Karpas-422 (cell line): ENCODE results near the gene MFSD2A. TPM values are rescaled to one million over a fixed set of nuclear protein-coding genes. Genes with fewer than 3 reads are reported as not detected.
A peak's percentile ranks its signal among the peaks of the same experiment; 100 is the strongest.
"Not testable (repeated sequence)": the region's sequence is repeated elsewhere in the genome, so short reads cannot be mapped to it uniquely, and the experiment has no call there.

Experiments used
- DNase-seq: peaks from one replicate; pipeline ENCODE4 v3.0.0-alpha.2; 2015
- H2AFZ ChIP-seq: fragments of 200-600 bp; sonication (generic); 2 replicates; pipeline ENCODE4 v1.6.1; 2014; ENCODE audit warnings: antibody characterized with exemption, low read length, mixed read lengths
- H3K27ac ChIP-seq: fragments of 200-600 bp; sonication (generic); 2 replicates; pipeline ENCODE4 v1.5.1; 2014; ENCODE audit warnings: mild to moderate bottlenecking, low read length, moderate library complexity
- H3K27me3 ChIP-seq: fragments of 200-600 bp; sonication (generic); 2 replicates; pipeline ENCODE4 v1.6.1; 2014; ENCODE audit warnings: low read length, mixed read lengths
- H3K36me3 ChIP-seq: fragments of 200-600 bp; sonication (generic); 2 replicates; pipeline ENCODE4 v1.6.1; 2014; ENCODE audit warnings: low read length, mixed read lengths; ENCODE audit not compliant: insufficient read depth
- H3K4me1 ChIP-seq: fragments of 200-600 bp; sonication (generic); 2 replicates; pipeline ENCODE4 v1.6.1; 2014; ENCODE audit warnings: mild to moderate bottlenecking, low read length, mixed read lengths
- H3K4me2 ChIP-seq: fragments of 200-600 bp; sonication (generic); 2 replicates; pipeline ENCODE4 v1.6.1; 2014; ENCODE audit warnings: low read length, low read depth, mild to moderate bottlenecking; ENCODE audit not compliant: poor library complexity, severe bottlenecking
- H3K4me3 ChIP-seq: fragments of 200-600 bp; sonication (generic); 2 replicates; pipeline ENCODE4 v1.5.1; 2014; ENCODE audit warnings: mild to moderate bottlenecking, antibody characterized with exemption, low read length, mixed read lengths
- H3K79me2 ChIP-seq: fragments of 200-600 bp; sonication (generic); 2 replicates; pipeline ENCODE4 v1.6.1; 2014; ENCODE audit warnings: mild to moderate bottlenecking, low read length, mixed read lengths
- H3K9ac ChIP-seq: fragments of 200-600 bp; sonication (generic); 2 replicates; pipeline ENCODE4 v1.6.0; 2014; ENCODE audit warnings: low read length
- H3K9me2 ChIP-seq: fragments of 200-600 bp; sonication (generic), shearing (Covaris generic); replicated peaks from 2 replicates; pipeline ENCODE4 v1.6.0; 2014; ENCODE audit warnings: mild to moderate bottlenecking, low read length, moderate library complexity; ENCODE audit not compliant: insufficient read depth
- H3K9me3 ChIP-seq: fragments of 300-700, 200-600 bp; sonication (generic); 2 replicates; pipeline ENCODE4 v1.6.1; 2014; ENCODE audit warnings: low read length, mixed read lengths
- H4K20me1 ChIP-seq: fragments of 200-600 bp; sonication (generic); 2 replicates; pipeline ENCODE4 v1.6.1; 2014; ENCODE audit warnings: mild to moderate bottlenecking, antibody characterized with exemption, low read length, low read depth; ENCODE audit not compliant: insufficient read depth
- total RNA-seq: library from RNA; depleted of rRNA; stranded (reverse); fragments of >200 nt; shearing (Covaris generic); gene quantifications from 2 replicates; pipeline ENCODE4 v1.2.3, GENCODE V29; 2014; ENCODE audit warnings: low replicate concordance

Gene MFSD2A
- total RNA-seq, 1 experiment from 2014 or later, result 20.8 TPM

DNA sequence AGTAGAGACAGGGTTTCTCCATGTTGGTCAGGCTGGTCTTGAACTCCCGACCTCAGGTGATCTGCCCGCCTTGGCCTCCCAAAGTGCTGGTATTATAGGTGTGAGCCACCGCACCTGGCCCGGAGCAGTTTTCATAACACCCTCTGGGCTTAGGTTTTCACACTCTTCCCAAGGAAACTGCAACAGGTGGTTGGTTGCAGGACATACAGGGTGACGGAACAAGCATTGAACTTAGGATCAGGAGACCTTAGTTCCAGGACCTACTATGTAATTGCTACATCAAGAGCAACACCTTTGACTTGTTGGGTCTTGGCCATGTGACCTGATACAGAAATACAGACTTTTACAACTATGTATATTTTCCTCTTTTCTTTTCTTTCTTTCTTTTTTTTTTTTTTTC, 37.9 kb downstream of the MFSD2A start:
- Histone ChIP-seq H3K27me3 (no peaks in the 10 kb centered on the region), H3K4me2 (no peak overlapping the region), H3K4me3 (no peak overlapping the region), H3K27ac (no peak overlapping the region), H3K79me2 (no peaks in the 10 kb centered on the region), H4K20me1 (no peaks in the 10 kb centered on the region), H3K9me2 (no peaks in the 10 kb centered on the region), H3K9me3 (no peaks in the 10 kb centered on the region), H3K9ac (no peak overlapping the region), H3K36me3 (no peaks in the 10 kb centered on the region), H2AFZ (no peak overlapping the region), H3K4me1 (peaks cover 14% of the 10 kb centered on the region)
- peak; percentile 35 for DNase-seq

DNA sequence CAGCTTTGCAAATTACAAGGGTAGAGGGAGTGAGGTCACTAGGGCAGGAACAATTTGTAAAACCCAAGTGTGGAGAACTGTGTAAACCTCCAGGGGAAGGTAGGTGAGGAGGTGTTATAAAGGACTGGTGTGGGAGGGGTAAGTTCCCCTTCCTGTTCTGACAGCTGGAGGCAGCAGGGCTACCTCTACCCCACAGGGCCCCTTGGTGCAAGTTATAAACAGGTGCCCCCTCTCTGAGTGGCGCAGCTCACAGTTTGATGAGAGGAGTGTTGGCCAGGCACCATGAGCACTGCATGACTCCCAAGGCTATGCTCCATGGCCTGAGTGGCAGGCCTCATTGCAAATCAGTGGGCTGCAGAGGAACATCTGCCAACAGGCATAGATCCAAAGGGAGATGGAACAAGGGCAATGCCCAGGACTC, 41.0 kb downstream of the MFSD2A start:
- DNase-seq, result peak; percentile 75
- Histone ChIP-seq H3K4me3 (no peak overlapping the region), H3K79me2 (no peaks in the 10 kb centered on the region), H3K27ac (no peak overlapping the region), H3K9me2 (no peaks in the 10 kb centered on the region), H3K27me3 (no peaks in the 10 kb centered on the region), H4K20me1 (no peaks in the 10 kb centered on the region), H3K9me3 (no peaks in the 10 kb centered on the region), H2AFZ (no peak overlapping the region), H3K36me3 (no peaks in the 10 kb centered on the region), H3K4me2 (peak overlapping the region; percentile 57), H3K9ac (no peak overlapping the region), H3K4me1 (peaks cover 14% of the 10 kb centered on the region)

DNA sequence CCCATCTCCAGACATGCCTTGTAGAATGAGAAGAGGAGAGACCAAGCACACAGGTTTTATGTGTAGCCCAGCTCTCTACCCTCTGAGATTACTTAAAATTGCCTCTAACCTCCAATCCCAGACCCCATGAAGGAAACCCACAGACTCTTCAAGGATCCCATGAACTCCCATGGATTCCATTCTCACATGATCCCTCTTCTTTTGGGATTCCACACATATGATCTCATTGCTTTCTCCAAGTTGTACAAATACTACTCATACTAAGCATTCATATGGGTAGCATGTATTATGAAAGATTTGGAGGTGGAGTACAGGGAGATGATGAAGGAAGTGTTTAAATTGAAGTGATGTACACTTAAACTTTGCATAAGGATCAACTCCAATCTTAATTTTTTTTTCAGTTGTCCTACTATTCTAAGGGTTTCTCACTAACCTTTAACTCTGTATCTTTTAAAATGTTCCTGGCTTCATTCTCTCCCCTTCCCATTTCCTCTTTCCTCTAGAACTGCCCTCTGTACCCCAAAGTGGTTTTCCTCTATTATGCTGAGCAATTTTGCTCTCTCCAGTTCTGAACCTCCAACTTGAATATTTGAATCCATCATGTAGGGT, 41.6 kb downstream of the MFSD2A start:
- Histone ChIP-seq H3K9ac (no peak overlapping the region), H3K27ac (no peak overlapping the region), H3K27me3 (no peaks in the 10 kb centered on the region), H3K4me2 (peak overlapping the region; percentile 57), H3K36me3 (no peaks in the 10 kb centered on the region), H3K9me2 (no peaks in the 10 kb centered on the region), H3K4me1 (peaks cover 14% of the 10 kb centered on the region), H3K79me2 (no peaks in the 10 kb centered on the region), H4K20me1 (no peaks in the 10 kb centered on the region), H2AFZ (no peak overlapping the region), H3K4me3 (no peak overlapping the region), H3K9me3 (no peaks in the 10 kb centered on the region)
- DNase-seq, result peak; percentile 40

DNA sequence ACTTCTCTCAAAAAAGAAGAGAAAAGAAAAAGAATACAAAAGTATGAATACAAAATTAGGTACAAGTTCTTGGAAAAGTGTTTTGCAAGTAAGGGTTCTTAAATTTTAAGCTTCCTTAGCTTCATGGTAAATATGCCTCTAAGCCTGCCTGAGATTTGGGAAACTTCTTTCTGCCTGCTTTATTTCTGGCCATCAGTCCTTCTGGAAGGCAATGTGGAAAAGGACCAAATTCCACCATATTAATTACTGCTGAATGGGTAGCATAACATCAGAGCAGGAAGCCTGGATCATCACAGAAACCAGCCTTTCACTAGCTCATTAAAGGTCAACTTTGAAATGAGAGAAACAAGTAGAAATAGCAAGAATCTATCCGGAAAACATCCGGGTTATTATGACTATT, 46.5 kb downstream of the MFSD2A start:
- Histone ChIP-seq H3K4me3 (no peak overlapping the region), H3K79me2 (no peaks in the 10 kb centered on the region), H3K27ac (no peak overlapping the region), H3K9ac (no peak overlapping the region), H3K9me2 (no peaks in the 10 kb centered on the region), H2AFZ (no peak overlapping the region), H4K20me1 (no peaks in the 10 kb centered on the region), H3K36me3 (no peaks in the 10 kb centered on the region), H3K4me1 (peaks cover 41% of the 10 kb centered on the region), H3K27me3 (no peaks in the 10 kb centered on the region), H3K9me3 (no peaks in the 10 kb centered on the region), H3K4me2 (no peak overlapping the region)
- DNase-seq, result no peak

DNA sequence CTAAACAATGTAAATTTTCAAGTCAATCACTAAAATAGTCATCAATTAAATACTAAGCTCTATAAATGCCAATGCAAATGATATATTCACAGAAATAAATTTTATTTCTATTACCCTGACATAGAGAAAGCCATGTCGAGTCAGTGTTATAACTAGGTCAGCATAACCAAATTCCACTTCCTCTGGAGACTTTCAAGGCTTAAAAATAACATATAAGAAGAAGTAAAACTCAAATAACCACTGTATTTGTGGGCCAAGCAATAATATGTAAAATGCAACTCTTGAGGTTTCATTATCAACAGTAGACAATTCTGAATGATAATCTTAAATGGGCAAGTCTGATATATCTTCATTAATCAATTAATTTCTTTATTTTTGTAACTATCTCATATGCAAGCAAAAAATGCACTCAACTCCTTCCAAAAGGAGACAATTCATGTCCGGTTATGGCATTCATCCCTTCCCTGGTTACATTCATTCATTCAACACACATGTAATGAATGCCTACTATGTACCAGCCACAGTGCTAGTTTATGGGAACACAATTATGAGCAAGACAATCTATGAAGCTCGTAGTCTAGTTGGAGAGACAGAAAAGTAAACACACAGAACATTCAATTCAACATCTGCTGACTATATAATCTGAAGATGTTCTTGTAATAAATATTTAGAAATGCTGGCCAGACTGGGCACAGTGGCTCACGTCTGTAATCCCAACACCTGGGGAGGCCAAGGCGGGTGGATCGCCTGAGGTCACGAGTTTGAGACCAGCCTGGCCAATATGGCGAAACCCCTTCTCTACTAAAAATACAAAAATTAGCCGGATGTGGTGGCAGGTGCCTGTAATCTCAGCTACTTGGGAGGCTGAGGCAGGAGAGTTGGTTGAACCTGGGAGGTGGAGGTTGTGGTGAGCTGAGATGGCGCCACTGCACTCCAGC, 48.5 kb downstream of the MFSD2A start:
- no peaks in the 10 kb centered on the region for H4K20me1 ChIP-seq
- H2AFZ ChIP-seq, result no peak overlapping the region
- peak overlapping the region; percentile 66 for H3K4me2 ChIP-seq
- H3K27me3 ChIP-seq, result no peaks in the 10 kb centered on the region
- no peaks in the 10 kb centered on the region for H3K9me2 ChIP-seq
- H3K27ac ChIP-seq, result no peak overlapping the region
- H3K36me3 ChIP-seq, result no peaks in the 10 kb centered on the region
- no peaks in the 10 kb centered on the region for H3K9me3 ChIP-seq
- peak overlapping the region; percentile 10 for H3K4me3 ChIP-seq
- peaks cover 39% of the 10 kb centered on the region for H3K4me1 ChIP-seq
- no peak overlapping the region for H3K9ac ChIP-seq
- no peaks in the 10 kb centered on the region for H3K79me2 ChIP-seq
- DNase-seq, result peak; percentile 87

DNA sequence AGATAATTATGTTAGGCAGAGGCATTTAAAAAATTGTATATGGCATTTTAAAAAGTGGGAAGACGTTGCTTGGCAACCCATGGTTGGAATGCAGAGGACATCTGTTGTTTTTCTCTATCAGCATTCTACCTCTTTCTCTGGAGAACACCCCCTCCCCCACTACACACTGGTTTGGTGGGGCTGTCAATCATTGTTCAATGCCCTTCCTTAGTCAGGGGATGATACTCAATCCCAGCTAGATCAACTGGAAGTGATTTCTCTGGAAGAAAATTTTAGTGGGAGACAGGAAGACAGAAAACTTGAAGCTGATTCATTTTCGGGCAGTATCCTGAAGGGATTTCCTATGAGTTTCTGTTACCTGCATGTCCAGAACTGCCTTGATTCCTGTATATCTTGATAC, 49.9 kb downstream of the MFSD2A start:
- Histone ChIP-seq H3K9me3 (no peaks in the 10 kb centered on the region), H3K4me1 (peaks cover 39% of the 10 kb centered on the region), H4K20me1 (no peaks in the 10 kb centered on the region), H3K9me2 (no peaks in the 10 kb centered on the region), H3K4me2 (no peak overlapping the region), H3K36me3 (no peaks in the 10 kb centered on the region), H3K79me2 (no peaks in the 10 kb centered on the region), H3K9ac (no peak overlapping the region), H3K27ac (no peak overlapping the region), H2AFZ (no peak overlapping the region), H3K27me3 (no peaks in the 10 kb centered on the region), H3K4me3 (no peak overlapping the region)
- DNase-seq, result no peak

DNA sequence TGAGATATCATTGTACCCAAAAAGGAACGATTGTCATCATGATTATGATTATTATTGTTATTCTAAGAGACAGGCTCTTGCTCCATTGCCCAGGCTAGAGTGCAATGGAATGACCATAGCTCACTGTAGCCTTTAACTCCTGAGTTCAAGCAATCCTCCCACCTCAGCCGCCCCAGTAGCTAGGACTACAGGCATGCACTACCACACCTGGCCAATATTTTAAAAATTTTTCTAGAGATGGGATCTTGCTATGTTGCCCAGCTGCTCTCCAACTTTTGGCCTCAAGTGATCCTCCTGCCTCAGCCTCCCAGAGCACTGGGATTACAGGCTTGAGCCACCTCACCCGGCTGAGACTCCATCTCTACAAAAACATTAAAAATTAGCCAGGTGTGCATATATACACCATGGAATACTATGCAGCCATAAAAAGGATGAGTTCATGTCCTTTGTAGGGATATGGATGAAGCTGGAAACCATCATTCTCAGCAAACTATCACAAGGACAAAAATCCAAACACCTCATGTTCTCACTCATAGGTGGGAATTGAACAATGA, 52.6 kb downstream of the MFSD2A start:
- not testable (repeated sequence) for H2AFZ ChIP-seq, DNase-seq, H3K36me3 ChIP-seq, H3K27ac ChIP-seq, H3K4me2 ChIP-seq, H3K27me3 ChIP-seq, H3K9ac ChIP-seq, H3K79me2 ChIP-seq, H3K4me3 ChIP-seq, H4K20me1 ChIP-seq, H3K9me2 ChIP-seq, H3K9me3 ChIP-seq
- H3K4me1 ChIP-seq, result peaks cover 33% of the 10 kb centered on the region

DNA sequence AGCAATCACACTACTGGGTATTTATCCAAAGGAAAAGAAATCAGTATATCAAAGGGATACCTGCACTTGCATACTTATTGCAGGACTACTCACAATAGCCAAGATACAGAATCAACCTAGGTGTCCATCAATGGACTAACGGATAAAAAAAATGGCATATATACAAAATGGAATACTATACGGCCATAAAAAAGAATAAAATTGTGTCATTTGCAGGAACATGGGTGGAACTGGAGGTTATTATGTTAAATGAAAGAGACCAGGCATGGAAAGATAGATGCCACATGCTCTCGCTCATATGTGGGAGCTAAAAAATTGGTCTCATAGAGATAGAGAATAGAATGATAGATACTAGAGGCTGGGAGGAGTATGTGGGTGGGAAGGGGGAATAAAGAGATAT, 56.3 kb downstream of the MFSD2A start:
- H4K20me1 ChIP-seq, result no peaks in the 10 kb centered on the region
- no peak overlapping the region for H3K4me3 ChIP-seq
- H3K9ac ChIP-seq, result no peak overlapping the region
- no peak overlapping the region for H3K27ac ChIP-seq
- peaks cover 3% of the 10 kb centered on the region for H3K4me1 ChIP-seq
- no peaks in the 10 kb centered on the region for H3K36me3 ChIP-seq
- H3K79me2 ChIP-seq, result no peaks in the 10 kb centered on the region
- no peaks in the 10 kb centered on the region for H3K9me3 ChIP-seq
- H3K4me2 ChIP-seq, result no peak overlapping the region
- DNase-seq, result no peak
- no peak overlapping the region for H2AFZ ChIP-seq
- H3K9me2 ChIP-seq, result no peaks in the 10 kb centered on the region
- no peaks in the 10 kb centered on the region for H3K27me3 ChIP-seq
